Upper lobe of right lung (tissue), 1 donor: ENCODE results near the gene MBOAT2. TPM values are rescaled to one million over a fixed set of nuclear protein-coding genes. Genes with fewer than 3 reads are reported as not detected.

Experiments
- ATAC-seq: fragments of 200-7000 bp; cut with Tn5 transposase; one replicate; pipeline ENCODE4 v1.9.1; 2020; ENCODE audit warnings: mild to moderate bottlenecking, moderate library complexity
- DNase-seq: peaks from one replicate; pipeline ENCODE4 v3.0.0-alpha.2; 2020
- H3K27ac ChIP-seq: fragments of 200-600 bp; one replicate; pipeline ENCODE4 v1.8.0; 2022
- H3K27me3 ChIP-seq: fragments of 200-600 bp; one replicate; pipeline ENCODE4 v1.8.0; 2022; ENCODE audit warnings: mild to moderate bottlenecking
- H3K36me3 ChIP-seq: fragments of 200-600 bp; one replicate; pipeline ENCODE4 v1.8.0; 2022
- H3K4me1 ChIP-seq: fragments of 200-600 bp; one replicate; pipeline ENCODE4 v1.8.0; 2022
- H3K4me3 ChIP-seq: fragments of 200-600 bp; one replicate; pipeline ENCODE4 v1.8.0; 2022; ENCODE audit warnings: mild to moderate bottlenecking
- H3K9me3 ChIP-seq: fragments of 200-600 bp; one replicate; pipeline ENCODE4 v1.8.0; 2022
- intact Hi-C: fragments of 100-400 bp; cut with DNase I; formaldehyde crosslinking; loops from one replicate; pipeline ENCODE4 v1.11.0; 2022
- total RNA-seq: library from RNA; stranded (reverse); fragmentation: NEBNext Ultra II Directional; extraction: Animal tissue kit (Norgen Biotek cat#: 25700); gene quantifications from one replicate; pipeline ENCODE4 v1.2.1, GENCODE V29; 2021
- TF ChIP-seq, protein P1 (sequence below): fragments of 200-600 bp; IDR thresholded peaks from one replicate; pipeline ENCODE4 v1.8.0; 2022; ENCODE audit warnings: antibody characterized with exemption
- donor health status: DM: no; HTN: yes; CAD: no; lungs with severe emphysema.

The MBOAT2 gene
- total RNA-seq, 1 donor from 2014 or later: 31.4 TPM

DNA sequence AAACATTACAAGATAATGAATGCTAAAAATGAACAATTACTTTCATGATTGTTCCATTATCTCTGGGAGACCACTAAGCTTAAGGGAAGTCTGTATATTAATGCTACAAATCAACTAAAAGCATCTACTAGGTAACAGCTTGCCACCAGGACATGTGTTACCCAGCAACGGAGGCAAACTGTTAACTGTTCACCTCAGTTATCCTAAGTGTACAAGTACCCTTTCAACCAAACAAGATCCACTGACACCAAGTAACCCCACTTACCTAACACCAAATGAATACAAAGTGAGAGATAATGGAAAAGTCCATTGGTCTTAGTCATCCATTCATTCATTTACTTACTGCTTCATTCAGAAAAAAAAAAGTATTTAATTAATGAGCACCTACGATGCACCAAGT is 111.4 kb downstream of the MBOAT2 start:
- H3K9me3 ChIP-seq: no peaks in the 10 kb centered on the region
- H3K27ac ChIP-seq: no peak overlapping the region
- intact Hi-C loops: no loop called here
- H3K4me1 ChIP-seq: no peaks in the 10 kb centered on the region
- ATAC-seq: no peak
- no peaks in the 10 kb centered on the region for H3K27me3 ChIP-seq
- H3K4me3 ChIP-seq: no peak overlapping the region
- TF ChIP-seq, protein P1, sequence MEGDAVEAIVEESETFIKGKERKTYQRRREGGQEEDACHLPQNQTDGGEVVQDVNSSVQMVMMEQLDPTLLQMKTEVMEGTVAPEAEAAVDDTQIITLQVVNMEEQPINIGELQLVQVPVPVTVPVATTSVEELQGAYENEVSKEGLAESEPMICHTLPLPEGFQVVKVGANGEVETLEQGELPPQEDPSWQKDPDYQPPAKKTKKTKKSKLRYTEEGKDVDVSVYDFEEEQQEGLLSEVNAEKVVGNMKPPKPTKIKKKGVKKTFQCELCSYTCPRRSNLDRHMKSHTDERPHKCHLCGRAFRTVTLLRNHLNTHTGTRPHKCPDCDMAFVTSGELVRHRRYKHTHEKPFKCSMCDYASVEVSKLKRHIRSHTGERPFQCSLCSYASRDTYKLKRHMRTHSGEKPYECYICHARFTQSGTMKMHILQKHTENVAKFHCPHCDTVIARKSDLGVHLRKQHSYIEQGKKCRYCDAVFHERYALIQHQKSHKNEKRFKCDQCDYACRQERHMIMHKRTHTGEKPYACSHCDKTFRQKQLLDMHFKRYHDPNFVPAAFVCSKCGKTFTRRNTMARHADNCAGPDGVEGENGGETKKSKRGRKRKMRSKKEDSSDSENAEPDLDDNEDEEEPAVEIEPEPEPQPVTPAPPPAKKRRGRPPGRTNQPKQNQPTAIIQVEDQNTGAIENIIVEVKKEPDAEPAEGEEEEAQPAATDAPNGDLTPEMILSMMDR: no peak
- no peaks in the 10 kb centered on the region for H3K36me3 ChIP-seq
- no peak for DNase-seq

DNA sequence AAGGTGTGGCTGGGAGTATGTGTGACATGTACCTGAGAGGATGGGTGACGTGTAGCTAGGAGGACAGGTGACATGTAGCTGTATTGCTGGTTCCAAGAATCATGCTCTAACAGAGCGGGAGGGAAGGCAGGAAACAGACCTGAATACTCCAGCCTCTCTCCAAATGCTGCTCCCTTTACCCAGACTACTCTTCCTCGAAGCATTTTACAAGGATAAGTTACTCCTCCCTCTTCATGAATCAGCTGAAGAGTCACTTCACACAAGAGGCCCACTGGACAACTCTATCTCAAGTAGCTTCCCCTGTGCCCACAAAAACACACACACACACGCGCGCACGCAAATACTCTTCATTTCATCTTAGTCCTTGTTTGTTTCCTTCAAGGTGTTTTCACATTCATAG is 113.5 kb downstream of the MBOAT2 start:
- peak; percentile 41 for ATAC-seq
- Histone ChIP-seq H3K27me3 (no peaks in the 10 kb centered on the region), H3K27ac (no peak overlapping the region), H3K4me1 (no peaks in the 10 kb centered on the region), H3K4me3 (no peak overlapping the region), H3K36me3 (no peaks in the 10 kb centered on the region), H3K9me3 (no peaks in the 10 kb centered on the region)
- TF ChIP-seq, protein P1: no peak
- intact Hi-C loops: no loop called here
- DNase-seq: no peak

GRCh38 chr2:8888963-8889362 is 114.5 kb downstream of the MBOAT2 start:
- DNase-seq (no peak), ATAC-seq (no peak)
- Histone ChIP-seq H3K4me1 (no peaks in the 10 kb centered on the region), H3K27ac (no peak overlapping the region), H3K36me3 (no peaks in the 10 kb centered on the region), H3K9me3 (no peaks in the 10 kb centered on the region), H3K27me3 (no peaks in the 10 kb centered on the region), H3K4me3 (no peak overlapping the region)
- intact Hi-C loops: no loop called here
- TF ChIP-seq, protein P1: no peak

DNA sequence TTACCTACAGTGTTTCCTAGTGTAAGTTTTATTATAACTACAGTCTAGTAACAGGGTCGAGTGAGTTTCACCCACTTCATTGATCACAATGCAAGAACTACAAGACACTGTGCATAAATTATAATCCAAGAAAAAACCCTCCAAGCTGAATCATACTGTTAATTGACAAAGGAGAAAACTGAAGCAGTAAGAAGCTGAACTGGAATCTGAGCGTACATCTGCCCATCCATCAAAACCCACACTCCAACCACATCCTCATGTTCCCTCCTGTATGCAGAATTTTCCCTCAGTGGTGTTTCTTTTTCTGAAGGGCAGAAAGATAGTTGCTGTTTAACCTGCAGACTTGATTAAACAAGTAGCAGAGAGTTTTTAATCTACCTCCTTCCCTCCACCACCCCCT is 116.6 kb downstream of the MBOAT2 start:
- no peak overlapping the region for H3K27ac ChIP-seq
- no peak overlapping the region for H3K4me3 ChIP-seq
- ATAC-seq: no peak
- no peaks in the 10 kb centered on the region for H3K36me3 ChIP-seq
- H3K9me3 ChIP-seq: no peaks in the 10 kb centered on the region
- DNase-seq: no peak
- intact Hi-C loops: no loop called here
- TF ChIP-seq, protein P1: no peak
- H3K27me3 ChIP-seq: no peaks in the 10 kb centered on the region
- no peaks in the 10 kb centered on the region for H3K4me1 ChIP-seq

- no peak overlapping the region for H3K4me3 ChIP-seq
- H3K36me3 ChIP-seq: no peaks in the 10 kb centered on the region
- H3K27me3 ChIP-seq: no peaks in the 10 kb centered on the region
- TF ChIP-seq, protein P1: no peak
- no peak overlapping the region for H3K27ac ChIP-seq
- no peaks in the 10 kb centered on the region for H3K9me3 ChIP-seq
- intact Hi-C loops: no loop called here
- no peak for DNase-seq
- no peak for ATAC-seq
- no peaks in the 10 kb centered on the region for H3K4me1 ChIP-seq
Measured at GRCh38 chr2:8886202-8886518, 117.3 kb downstream of the MBOAT2 start.

- H3K27ac ChIP-seq: no peak overlapping the region
- H3K4me1 ChIP-seq: no peaks in the 10 kb centered on the region
- no peak for DNase-seq
- ATAC-seq: no peak
- no peaks in the 10 kb centered on the region for H3K27me3 ChIP-seq
- peaks cover 5% of the 10 kb centered on the region for H3K36me3 ChIP-seq
- intact Hi-C loops: no loop called here
- TF ChIP-seq, protein P1: no peak
- H3K4me3 ChIP-seq: no peak overlapping the region
- no peaks in the 10 kb centered on the region for H3K9me3 ChIP-seq
Measured at GRCh38 chr2:8885449-8886201, 117.9 kb downstream of the MBOAT2 start.
